Prostate gland (tissue), 2 donors: ENCODE results near the gene KCNK5.

ENCODE experiments used
- CTCF ChIP-seq, 4 experiments: fragments of 200-600 bp in 2 of 4; fragments of 450-650 bp in 2 of 4; sonication (generic) in 2 of 4; IDR thresholded peaks; 1 replicate in 3 of 4; 2 replicates in 1 of 4; pipeline ENCODE4 v1.5.1; 2016 to 2019; ENCODE audit warnings: antibody characterized with exemption in 4 of 4, mild to moderate bottlenecking in 2 of 4, moderate library complexity in 2 of 4
- POLR2A ChIP-seq: fragments of 450-650 bp; IDR thresholded peaks from one replicate; pipeline ENCODE4 v1.6.1; 2016; ENCODE audit warnings: antibody characterized with exemption, mild to moderate bottlenecking
- POLR2AphosphoS5 ChIP-seq: sonication (generic); formaldehyde crosslinking; IDR thresholded peaks from one replicate; pipeline ENCODE4 v1.6.1; 2017; ENCODE audit warnings: antibody characterized with exemption

- TF ChIP-seq CTCF (IDR thresholded peaks at IDR 0.05) (no peak), POLR2A (no peak), POLR2AphosphoS5 (no peak)
These were observed 46.7 kb downstream of the KCNK5 start for GRCh38 chr6:39182604-39183003.
